Measurements from ENCODE around the gene MRS2. TPM values are rescaled to one million over a fixed set of nuclear protein-coding genes. Genes with fewer than 3 reads are reported as not detected.

Gene MRS2
- total RNA-seq, 1 donor from 2014 or later = 32.3 TPM

DNA sequence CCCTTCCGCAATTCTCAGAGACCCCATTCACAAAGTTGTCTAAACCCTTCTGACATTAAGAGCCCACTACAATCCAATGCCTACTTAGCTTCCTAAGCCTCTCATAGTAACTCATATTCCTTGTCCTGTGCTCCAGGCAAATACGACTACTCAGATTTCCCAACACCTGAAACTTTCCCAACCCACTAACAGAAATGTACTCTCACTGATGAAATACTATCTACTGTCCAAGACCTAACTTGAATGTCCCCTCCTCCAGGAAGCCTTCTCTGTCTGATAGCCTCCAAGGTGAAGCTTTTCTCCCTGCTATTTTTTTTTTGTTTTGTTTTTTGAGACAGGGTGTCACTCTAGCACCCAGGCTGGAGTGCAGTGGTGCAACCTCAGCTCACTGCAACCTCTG, 56.2 kb downstream of the MRS2 start:
- no peaks in the 10 kb centered on the region for H3K4me1 ChIP-seq
- H3K4me2 ChIP-seq = no peak overlapping the region
- Mint-ChIP-seq H3K4me3 (no peak overlapping the region), H3K4me1 (no peaks in the 10 kb centered on the region), H3K27ac (no peak overlapping the region), H3K9me3 (no peaks in the 10 kb centered on the region), H3K27me3 (ENCODE audit: insufficient read depth, low read depth) (peaks cover 3% of the 10 kb centered on the region), H3K36me3 (peaks cover 3% of the 10 kb centered on the region)
- H3K9me3 ChIP-seq (ENCODE audit: low read depth) = no peaks in the 10 kb centered on the region
- H4K20me1 ChIP-seq (ENCODE audit: low read depth) = no peaks in the 10 kb centered on the region
- TF ChIP-seq, protein P1, sequence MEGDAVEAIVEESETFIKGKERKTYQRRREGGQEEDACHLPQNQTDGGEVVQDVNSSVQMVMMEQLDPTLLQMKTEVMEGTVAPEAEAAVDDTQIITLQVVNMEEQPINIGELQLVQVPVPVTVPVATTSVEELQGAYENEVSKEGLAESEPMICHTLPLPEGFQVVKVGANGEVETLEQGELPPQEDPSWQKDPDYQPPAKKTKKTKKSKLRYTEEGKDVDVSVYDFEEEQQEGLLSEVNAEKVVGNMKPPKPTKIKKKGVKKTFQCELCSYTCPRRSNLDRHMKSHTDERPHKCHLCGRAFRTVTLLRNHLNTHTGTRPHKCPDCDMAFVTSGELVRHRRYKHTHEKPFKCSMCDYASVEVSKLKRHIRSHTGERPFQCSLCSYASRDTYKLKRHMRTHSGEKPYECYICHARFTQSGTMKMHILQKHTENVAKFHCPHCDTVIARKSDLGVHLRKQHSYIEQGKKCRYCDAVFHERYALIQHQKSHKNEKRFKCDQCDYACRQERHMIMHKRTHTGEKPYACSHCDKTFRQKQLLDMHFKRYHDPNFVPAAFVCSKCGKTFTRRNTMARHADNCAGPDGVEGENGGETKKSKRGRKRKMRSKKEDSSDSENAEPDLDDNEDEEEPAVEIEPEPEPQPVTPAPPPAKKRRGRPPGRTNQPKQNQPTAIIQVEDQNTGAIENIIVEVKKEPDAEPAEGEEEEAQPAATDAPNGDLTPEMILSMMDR (IDR thresholded peaks at IDR 0.05) = no peak
- TF ChIP-seq EZH2phosphoT487 (IDR thresholded peaks at IDR 0.05) (no peak), EZH2 (IDR thresholded peaks at IDR 0.05) (no peak)
- no peaks in the 10 kb centered on the region for H3F3A ChIP-seq (ENCODE audit: low read depth)
- no peak overlapping the region for H3K9ac ChIP-seq
- H3K79me2 ChIP-seq (ENCODE audit: low read depth) = no peaks in the 10 kb centered on the region
- no peaks in the 10 kb centered on the region for H3K36me3 ChIP-seq
- DNase-seq (ENCODE audit: low spot score) = no peak
- H3K27ac ChIP-seq = no peak overlapping the region
- H2AFZ ChIP-seq (replicated peaks) = no peak overlapping the region
- no peaks in the 10 kb centered on the region for H3K27me3 ChIP-seq
- no peak overlapping the region for H3K4me3 ChIP-seq

- Mint-ChIP-seq H3K9me3 (no peaks in the 10 kb centered on the region), H3K27ac (no peak overlapping the region), H3K27me3 (ENCODE audit: insufficient read depth, low read depth) (no peaks in the 10 kb centered on the region), H3K36me3 (no peaks in the 10 kb centered on the region), H3K4me3 (no peak overlapping the region), H3K4me1 (no peaks in the 10 kb centered on the region)
- Histone ChIP-seq H3K9me3 (ENCODE audit: low read depth) (no peaks in the 10 kb centered on the region), H3F3A (ENCODE audit: low read depth) (no peaks in the 10 kb centered on the region), H3K4me2 (no peak overlapping the region), H4K20me1 (ENCODE audit: low read depth) (no peaks in the 10 kb centered on the region), H3K79me2 (ENCODE audit: low read depth) (no peaks in the 10 kb centered on the region), H2AFZ (replicated peaks) (no peak overlapping the region), H3K36me3 (no peaks in the 10 kb centered on the region), H3K4me3 (no peak overlapping the region), H3K27ac (no peak overlapping the region), H3K9ac (no peak overlapping the region), H3K27me3 (no peaks in the 10 kb centered on the region), H3K4me1 (no peaks in the 10 kb centered on the region)
- no peak for DNase-seq (ENCODE audit: low spot score)
- TF ChIP-seq EZH2phosphoT487 (IDR thresholded peaks at IDR 0.05) (no peak), EZH2 (IDR thresholded peaks at IDR 0.05) (no peak)
- TF ChIP-seq, protein P1 (IDR thresholded peaks at IDR 0.05) = no peak
Measured at GRCh38 chr6:24460966-24461365, 58.2 kb downstream of the MRS2 start.

DNA sequence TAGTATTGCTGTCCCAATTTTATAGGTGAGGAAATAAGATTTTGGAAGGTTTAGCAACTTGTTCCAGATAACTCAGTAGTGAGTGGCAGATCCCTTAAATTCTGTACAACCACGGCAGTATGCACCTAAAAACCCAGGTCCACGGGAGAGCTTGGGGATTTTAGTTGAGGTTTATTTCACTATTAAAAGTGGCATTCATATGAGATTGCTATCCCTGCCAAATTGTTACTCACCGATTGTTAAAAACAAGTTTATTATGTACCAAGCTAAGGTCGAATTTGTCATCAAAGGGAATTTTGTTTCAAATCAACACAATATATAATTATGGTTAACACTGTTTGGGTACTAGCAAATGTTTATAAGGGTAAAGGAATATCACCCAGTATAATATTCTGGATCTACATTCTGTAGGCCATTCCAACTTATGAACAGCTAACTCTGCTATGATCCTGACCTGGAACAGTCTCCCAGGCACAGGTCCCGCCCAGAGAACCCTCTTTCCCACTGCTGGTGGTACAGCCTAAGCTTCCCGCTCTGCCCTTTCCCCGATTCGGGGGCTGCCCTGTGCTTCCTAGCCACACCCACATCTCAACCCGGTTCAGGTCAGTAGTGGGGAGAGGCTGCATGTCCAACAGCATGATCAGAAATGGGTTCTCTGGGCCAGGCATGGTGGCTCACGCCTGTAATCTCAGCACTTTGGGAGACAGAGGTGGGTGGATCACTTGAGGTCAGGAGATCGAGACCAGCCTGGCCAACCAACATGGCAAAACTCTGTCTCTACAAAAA, 61.7 kb downstream of the MRS2 start:
- Histone ChIP-seq H3K79me2 (ENCODE audit: low read depth) (no peaks in the 10 kb centered on the region), H3F3A (ENCODE audit: low read depth) (no peaks in the 10 kb centered on the region), H3K9ac (no peak overlapping the region), H3K9me3 (ENCODE audit: low read depth) (no peaks in the 10 kb centered on the region), H3K4me1 (no peaks in the 10 kb centered on the region), H3K4me3 (no peak overlapping the region), H2AFZ (replicated peaks) (no peak overlapping the region), H3K27ac (no peak overlapping the region), H3K36me3 (no peaks in the 10 kb centered on the region), H3K4me2 (no peak overlapping the region), H3K27me3 (no peaks in the 10 kb centered on the region), H4K20me1 (ENCODE audit: low read depth) (no peaks in the 10 kb centered on the region)
- DNase-seq (ENCODE audit: low spot score) = no peak
- Mint-ChIP-seq H3K27ac (no peak overlapping the region), H3K4me1 (no peaks in the 10 kb centered on the region), H3K4me3 (no peak overlapping the region), H3K36me3 (no peaks in the 10 kb centered on the region), H3K9me3 (no peaks in the 10 kb centered on the region), H3K27me3 (ENCODE audit: insufficient read depth, low read depth) (no peaks in the 10 kb centered on the region)
- no peak for TF ChIP-seq EZH2 (IDR thresholded peaks at IDR 0.05)

DNA sequence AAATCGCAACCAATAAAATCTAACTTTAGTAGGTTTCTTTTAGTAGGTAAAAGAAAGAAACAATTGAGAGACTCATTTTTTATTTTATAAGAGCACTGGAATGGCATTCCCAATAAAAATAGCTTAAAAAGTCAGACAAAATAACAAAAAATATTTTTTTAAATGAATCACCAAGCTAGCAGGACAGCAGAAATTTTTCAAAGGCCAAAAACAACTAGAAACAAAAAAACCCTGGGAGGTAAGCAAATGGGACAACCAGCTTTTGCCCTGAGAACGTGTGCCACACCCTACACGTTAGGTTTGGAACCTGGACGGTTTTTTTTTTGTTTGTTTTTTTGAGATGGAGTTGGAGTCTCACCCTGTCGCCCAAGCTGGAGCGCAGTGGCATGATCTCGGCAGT, 67.1 kb downstream of the MRS2 start:
- no peaks in the 10 kb centered on the region for H3K27me3 ChIP-seq
- no peak overlapping the region for H3K4me3 ChIP-seq
- no peaks in the 10 kb centered on the region for H3F3A ChIP-seq (ENCODE audit: low read depth)
- no peak overlapping the region for H2AFZ ChIP-seq (replicated peaks)
- Mint-ChIP-seq H3K36me3 (no peaks in the 10 kb centered on the region), H3K27ac (no peak overlapping the region), H3K27me3 (ENCODE audit: insufficient read depth, low read depth) (no peaks in the 10 kb centered on the region), H3K9me3 (no peaks in the 10 kb centered on the region), H3K4me1 (no peaks in the 10 kb centered on the region), H3K4me3 (no peak overlapping the region)
- H3K9ac ChIP-seq = no peak overlapping the region
- no peaks in the 10 kb centered on the region for H3K36me3 ChIP-seq
- DNase-seq (ENCODE audit: low spot score) = no peak
- H3K79me2 ChIP-seq (ENCODE audit: low read depth) = no peaks in the 10 kb centered on the region
- no peak overlapping the region for H3K27ac ChIP-seq
- TF ChIP-seq EZH2phosphoT487 (IDR thresholded peaks at IDR 0.05) (no peak), EZH2 (IDR thresholded peaks at IDR 0.05) (no peak)
- TF ChIP-seq, protein P1 (IDR thresholded peaks at IDR 0.05) = no peak
- no peaks in the 10 kb centered on the region for H3K4me1 ChIP-seq
- no peaks in the 10 kb centered on the region for H3K9me3 ChIP-seq (ENCODE audit: low read depth)
- no peak overlapping the region for H3K4me2 ChIP-seq
- no peaks in the 10 kb centered on the region for H4K20me1 ChIP-seq (ENCODE audit: low read depth)
